Measurements from ENCODE around the gene RBL2. TPM values are rescaled to one million over a fixed set of nuclear protein-coding genes. Genes with fewer than 3 reads are reported as not detected.
A peak's percentile ranks its signal among the peaks of the same experiment; 100 is the strongest.

Gene RBL2
- total and polyA plus RNA-seq, 2 of the 13 experiments (the other 11 are each of a cell fraction or from before 2014, with no cell fraction given): 41.2 to 60.9 TPM

- TF ChIP-seq SPEN (CRISPR knock-in tag; IDR thresholded peaks at IDR 0.05; ENCODE audit: low read depth): peak; percentile 20; the same call in 1 of the 2 replicates
- TF ChIP-seq ZNF138 (CRISPR knock-in tag; IDR thresholded peaks at IDR 0.05; ENCODE audit: low read depth): 0 out of 2 replicates have a peak, but pooled peaks have one; percentile 75
- TF ChIP-seq, protein P1, sequence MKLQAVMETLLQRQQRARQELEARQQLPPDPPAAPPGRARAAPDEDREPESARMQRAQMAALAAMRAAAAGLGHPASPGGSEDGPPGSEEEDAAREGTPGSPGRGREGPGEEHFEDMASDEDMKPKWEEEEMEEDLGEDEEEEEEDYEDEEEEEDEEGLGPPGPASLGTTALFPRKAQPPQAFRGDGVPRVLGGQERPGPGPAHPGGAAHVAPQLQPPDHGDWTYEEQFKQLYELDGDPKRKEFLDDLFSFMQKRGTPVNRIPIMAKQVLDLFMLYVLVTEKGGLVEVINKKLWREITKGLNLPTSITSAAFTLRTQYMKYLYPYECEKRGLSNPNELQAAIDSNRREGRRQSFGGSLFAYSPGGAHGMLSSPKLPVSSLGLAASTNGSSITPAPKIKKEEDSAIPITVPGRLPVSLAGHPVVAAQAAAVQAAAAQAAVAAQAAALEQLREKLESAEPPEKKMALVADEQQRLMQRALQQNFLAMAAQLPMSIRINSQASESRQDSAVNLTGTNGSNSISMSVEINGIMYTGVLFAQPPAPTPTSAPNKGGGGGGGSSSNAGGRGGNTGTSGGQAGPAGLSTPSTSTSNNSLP (IDR thresholded peaks at IDR 0.05; ENCODE audit: low read depth, low read length): no peak
- TF ChIP-seq PBX2 (CRISPR knock-in tag; IDR thresholded peaks at IDR 0.05): no peak
- peak; percentile 58; the same call in 1 of the 2 replicates for TF ChIP-seq DMTF1 (CRISPR knock-in tag; IDR thresholded peaks at IDR 0.05)
- TF ChIP-seq GFI1 (CRISPR knock-in tag; IDR thresholded peaks at IDR 0.05; ENCODE audit: borderline replicate concordance): no peak
- no peak for TF ChIP-seq RERE (CRISPR knock-in tag; IDR thresholded peaks at IDR 0.05; ENCODE audit: low read depth)
- TF ChIP-seq NFYC (CRISPR knock-in tag; IDR thresholded peaks at IDR 0.05): no peak
- no peak; the same call in 1 of the 2 replicates for TF ChIP-seq ZNF546 (CRISPR knock-in tag; conservative IDR thresholded peaks at IDR 0.05)
- TF ChIP-seq NCOA1 (CRISPR knock-in tag; IDR thresholded peaks at IDR 0.05): no peak
- TF ChIP-seq, protein P2, sequence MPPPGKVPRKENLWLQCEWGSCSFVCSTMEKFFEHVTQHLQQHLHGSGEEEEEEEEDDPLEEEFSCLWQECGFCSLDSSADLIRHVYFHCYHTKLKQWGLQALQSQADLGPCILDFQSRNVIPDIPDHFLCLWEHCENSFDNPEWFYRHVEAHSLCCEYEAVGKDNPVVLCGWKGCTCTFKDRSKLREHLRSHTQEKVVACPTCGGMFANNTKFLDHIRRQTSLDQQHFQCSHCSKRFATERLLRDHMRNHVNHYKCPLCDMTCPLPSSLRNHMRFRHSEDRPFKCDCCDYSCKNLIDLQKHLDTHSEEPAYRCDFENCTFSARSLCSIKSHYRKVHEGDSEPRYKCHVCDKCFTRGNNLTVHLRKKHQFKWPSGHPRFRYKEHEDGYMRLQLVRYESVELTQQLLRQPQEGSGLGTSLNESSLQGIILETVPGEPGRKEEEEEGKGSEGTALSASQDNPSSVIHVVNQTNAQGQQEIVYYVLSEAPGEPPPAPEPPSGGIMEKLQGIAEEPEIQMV (CRISPR knock-in tag; IDR thresholded peaks at IDR 0.05; ENCODE audit: low read depth): peak; percentile 43; the same call in 1 of the 2 replicates
- TF ChIP-seq SNAI1 (CRISPR knock-in tag; IDR thresholded peaks at IDR 0.05; ENCODE audit: borderline replicate concordance): peak; percentile 84; the same call in 1 of the 2 replicates
- TF ChIP-seq U2AF2 (IDR thresholded peaks at IDR 0.05; ENCODE audit: low read depth, low read length): no peak
Observed at GRCh38 chr16:53502331-53503269, 68.3 kb downstream of the RBL2 start, which contains the start of gene AKTIP (continued).

Measured in HepG2 (cell line).